Right lobe of liver (tissue), 6 donors: ENCODE measurements around the gene RFX3. TPM values are rescaled to one million over a fixed set of nuclear protein-coding genes. Genes with fewer than 3 reads are reported as not detected.
A peak's percentile ranks its signal among the peaks of the same experiment; 100 is the strongest.

Experiments used
- ATAC-seq, 4 donors: fragments of 200-7000 bp; cut with Tn5 transposase; one replicate each; pipeline ENCODE4 v1.9.1; 2020; ENCODE audit warnings: mild to moderate bottlenecking in 4 of 4, moderate library complexity in 4 of 4
- DNase-seq, 3 donors: peaks; one replicate each; pipeline ENCODE4 v3.0.0-alpha.2; 2020
- H3K27ac ChIP-seq, 3 donors: fragments of 200-600 bp; one replicate each; pipeline ENCODE4 v1.8.0; 2022
- H3K27me3 ChIP-seq, 2 donors: fragments of 200-600 bp; one replicate each; pipeline ENCODE4 v1.8.0; 2022
- H3K36me3 ChIP-seq, 4 donors: fragments of 200-600 bp; sonication (generic) in 1 of 4; one replicate each; pipeline versions ENCODE4 v1.5.1 to v1.8.0; 2017 to 2022; ENCODE audit warnings: control low read depth in 1 of 4
- H3K4me1 ChIP-seq, 4 donors: fragments of 200-600 bp; sonication (generic) in 1 of 4; one replicate each; pipeline versions ENCODE4 v1.5.1 to v1.8.0; 2017 to 2022; ENCODE audit warnings: control low read depth in 1 of 4
- H3K4me3 ChIP-seq, 3 donors: fragments of 200-600 bp; one replicate each; pipeline ENCODE4 v1.8.0; 2022
- H3K9me3 ChIP-seq, 4 donors: fragments of 200-600 bp; sonication (generic) in 1 of 4; one replicate each; pipeline versions ENCODE4 v1.5.1 to v1.8.0; 2017 to 2022; ENCODE audit warnings: control low read depth in 1 of 4
- POLR2A ChIP-seq: fragments of 450-650 bp; IDR thresholded peaks from one replicate; pipeline ENCODE4 v1.6.1; 2017; ENCODE audit warnings: antibody characterized with exemption, mild to moderate bottlenecking
- WGBS: methylation state at CpG from one replicate; pipeline ENCODE4 v1.1.6; 2018; ENCODE audit warnings: low coverage, low lambda C conversion rate; ENCODE audit not compliant: insufficient coverage; ENCODE audit errors: missing lambda C conversion rate; 5-methylcytosine and 5-hydroxymethylcytosine counted together
- intact Hi-C, 2 donors: fragments of 100-400 bp; cut with DNase I; formaldehyde crosslinking; loops; one replicate each; pipeline versions ENCODE4 v1.11.2 to v1.14.1; 2022
- total RNA-seq, 6 experiments: library from RNA; depleted of rRNA in 2 of 6; stranded (reverse); fragments of >200 nt in 2 of 6; fragmentation: NEBNext Ultra II Directional in 3 of 6; extraction: Animal tissue kit (Norgen Biotek cat#: 25700) in 3 of 6; gene quantifications; one replicate each; pipeline versions ENCODE4 v1.1.0 to v1.2.4, GENCODE V29; 2016 to 2023
- TF ChIP-seq, protein P1 (sequence below), 4 donors: fragments of 200-600 bp in 3 of 4; fragments of 450-650 bp in 1 of 4; IDR thresholded peaks; one replicate each; pipeline versions ENCODE4 v1.5.1 to v1.8.0; 2016 to 2022; ENCODE audit warnings: antibody characterized with exemption in 4 of 4, mild to moderate bottlenecking in 2 of 4
- donor health status: DM: no; HTN: yes; CAD: no.
- donor health status: DM: no; HTN: no; CAD: no.
- donor health status: DM: no; HTN: no; CAD: no.
- donor health status: DM: no; HTN: yes; CAD: no.
- donor health status: DM: no; HTN: yes; CAD: no.

The RFX3 gene
- total RNA-seq, 6 experiments from 2014 or later, result 1.4 to 2.5 (median 1.8) TPM

- Histone ChIP-seq H3K9me3 (no peaks in the 10 kb centered on the region), H3K27me3 (no peaks in the 10 kb centered on the region), H3K27ac (peak overlapping the region; percentile 99 to 100 (median 100)), H3K36me3 (no peaks in the 10 kb centered on the region), H3K4me3 (peak overlapping the region; percentile 53 to 85 (median 73)), H3K4me1 (peaks cover 0 to 8% (median 2%) of the 10 kb centered on the region in 4 donors)
- ATAC-seq, result peak; percentile 90 to 94 (median 91)
- intact Hi-C loops, result no loop called here
- 0% methylated on average over 15 of the region's 74 CpGs for WGBS
- peak; percentile 95 for TF ChIP-seq POLR2A
- TF ChIP-seq, protein P1, sequence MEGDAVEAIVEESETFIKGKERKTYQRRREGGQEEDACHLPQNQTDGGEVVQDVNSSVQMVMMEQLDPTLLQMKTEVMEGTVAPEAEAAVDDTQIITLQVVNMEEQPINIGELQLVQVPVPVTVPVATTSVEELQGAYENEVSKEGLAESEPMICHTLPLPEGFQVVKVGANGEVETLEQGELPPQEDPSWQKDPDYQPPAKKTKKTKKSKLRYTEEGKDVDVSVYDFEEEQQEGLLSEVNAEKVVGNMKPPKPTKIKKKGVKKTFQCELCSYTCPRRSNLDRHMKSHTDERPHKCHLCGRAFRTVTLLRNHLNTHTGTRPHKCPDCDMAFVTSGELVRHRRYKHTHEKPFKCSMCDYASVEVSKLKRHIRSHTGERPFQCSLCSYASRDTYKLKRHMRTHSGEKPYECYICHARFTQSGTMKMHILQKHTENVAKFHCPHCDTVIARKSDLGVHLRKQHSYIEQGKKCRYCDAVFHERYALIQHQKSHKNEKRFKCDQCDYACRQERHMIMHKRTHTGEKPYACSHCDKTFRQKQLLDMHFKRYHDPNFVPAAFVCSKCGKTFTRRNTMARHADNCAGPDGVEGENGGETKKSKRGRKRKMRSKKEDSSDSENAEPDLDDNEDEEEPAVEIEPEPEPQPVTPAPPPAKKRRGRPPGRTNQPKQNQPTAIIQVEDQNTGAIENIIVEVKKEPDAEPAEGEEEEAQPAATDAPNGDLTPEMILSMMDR (IDR thresholded peaks at IDR 0.05), result peak in 1 of 4 donors; percentile 3
- peak; percentile 89 to 91 (median 91) for DNase-seq
Observed at GRCh38 chr9:3526165-3526996, 580 bp upstream of the RFX3 start.

DNA sequence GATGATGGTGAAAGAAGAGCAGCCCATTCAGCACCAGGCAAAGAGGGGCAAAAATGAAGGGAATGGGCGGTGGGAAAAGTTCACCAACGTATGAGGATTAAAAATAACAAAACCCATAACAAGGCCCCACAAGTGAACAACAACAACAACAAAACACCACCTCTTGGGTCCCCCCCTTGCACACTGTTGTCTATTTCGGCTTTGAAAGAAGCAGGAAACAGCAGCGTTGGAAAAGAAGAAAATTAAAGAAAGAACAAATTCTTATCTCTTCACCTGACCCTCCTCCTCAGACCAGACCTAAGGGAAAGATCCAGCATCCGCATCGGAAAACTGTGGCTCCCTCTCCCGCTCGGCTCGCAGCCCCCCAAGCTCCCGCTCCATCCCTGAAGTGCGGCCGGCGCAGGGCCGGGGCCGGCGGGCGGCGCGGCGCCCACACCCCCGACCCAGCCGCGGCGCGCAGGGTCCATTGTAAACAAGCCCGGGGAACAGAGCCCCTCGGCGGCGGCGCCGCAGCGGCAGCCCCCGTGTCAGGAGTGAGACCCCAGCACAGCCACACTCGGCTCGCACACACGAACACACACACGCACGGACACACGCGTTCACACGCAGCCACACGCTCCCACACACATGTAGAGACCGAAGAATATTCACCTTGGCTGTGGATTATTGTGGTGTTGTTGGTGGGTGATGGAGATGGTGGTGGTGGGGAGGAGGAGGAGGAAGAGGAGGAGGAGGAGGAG is 535 bp downstream of the RFX3 start:
- DNase-seq, result peak in 2 of 3 donors; percentile 43 to 71
- Histone ChIP-seq H3K36me3 (no peaks in the 10 kb centered on the region), H3K27me3 (no peaks in the 10 kb centered on the region), H3K9me3 (no peaks in the 10 kb centered on the region), H3K27ac (peak overlapping the region; percentile 24 to 100 (median 100)), H3K4me1 (peaks cover 0 to 8% (median 2%) of the 10 kb centered on the region in 4 donors), H3K4me3 (peak overlapping the region; percentile 53 to 85 (median 73))
- no peak for TF ChIP-seq POLR2A
- TF ChIP-seq, protein P1 (IDR thresholded peaks at IDR 0.05), result no peak
- ATAC-seq, result no peak
- intact Hi-C loops, result no loop called here
- WGBS, result under 1% methylated on average over 29 of the region's 43 CpGs

DNA sequence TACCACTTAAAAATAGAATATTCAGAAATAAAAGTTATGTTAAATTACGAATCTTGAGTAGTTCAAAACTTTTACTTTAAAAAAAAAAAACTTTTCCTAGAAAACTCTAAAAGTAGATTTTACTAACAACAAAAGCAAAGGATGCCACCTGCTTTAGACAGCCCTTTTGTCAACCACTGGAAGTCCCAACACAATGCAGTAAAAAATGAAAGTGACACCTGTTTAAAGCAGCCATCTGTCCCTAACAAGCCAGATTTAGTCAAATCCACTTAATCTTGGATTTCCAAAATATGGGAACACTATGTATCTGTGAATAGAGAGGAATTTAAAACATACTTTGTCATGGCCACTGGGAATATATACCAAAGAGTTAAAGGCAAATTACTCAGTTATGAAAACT is 3.8 kb downstream of the RFX3 start:
- TF ChIP-seq POLR2A, result no peak
- TF ChIP-seq, protein P1 (IDR thresholded peaks at IDR 0.05), result no peak
- H3K9me3 ChIP-seq, result no peaks in the 10 kb centered on the region
- no peaks in the 10 kb centered on the region for H3K4me1 ChIP-seq
- no peaks in the 10 kb centered on the region for H3K36me3 ChIP-seq
- no peak overlapping the region for H3K27ac ChIP-seq
- 100% methylated on average over 1 of the region's 1 CpG for WGBS
- intact Hi-C loops, result no loop called here
- DNase-seq (no peak), ATAC-seq (no peak)
- H3K4me3 ChIP-seq, result no peak overlapping the region
- no peaks in the 10 kb centered on the region for H3K27me3 ChIP-seq

GRCh38 chr9:3520564-3520963 is 5.2 kb downstream of the RFX3 start:
- ATAC-seq (no peak), DNase-seq (no peak)
- intact Hi-C loops, result no loop called here
- no peaks in the 10 kb centered on the region for H3K27me3 ChIP-seq
- no peaks in the 10 kb centered on the region for H3K4me1 ChIP-seq
- no peak overlapping the region for H3K27ac ChIP-seq
- TF ChIP-seq, protein P1 (IDR thresholded peaks at IDR 0.05), result no peak
- no peak for TF ChIP-seq POLR2A
- 83% methylated on average over 3 of the region's 4 CpGs for whole genome bisulfite sequencing
- no peaks in the 10 kb centered on the region for H3K9me3 ChIP-seq
- H3K36me3 ChIP-seq, result no peaks in the 10 kb centered on the region
- H3K4me3 ChIP-seq, result no peak overlapping the region
